Measurements from ENCODE around the gene LCN2. TPM values are rescaled to one million over a fixed set of nuclear protein-coding genes. Genes with fewer than 3 reads are reported as not detected.
"Not testable (repeated sequence)": the region's sequence is repeated elsewhere in the genome, so short reads cannot be mapped to it uniquely, and the experiment has no call there.

Gene LCN2
- total RNA-seq, 2 experiments from 2014 or later: not detected

- ChIA-PET POLR2A (interaction anchor here (1.5 kb wide), 1 partner anchor 9 kb away, joined by 3 read pairs; no protein-coding TSS in a partner anchor), CTCF (interaction anchor here (0.9 to 2.4 kb wide), 3 partner anchors 10 to 71 kb away, joined by 3 to 18 read pairs (median 3); no protein-coding TSS in a partner anchor)
- Mint-ChIP-seq H3K9me3 (no peaks in the 10 kb centered on the region), H3K27ac (no peak overlapping the region), H3K4me3 (no peak overlapping the region), H3K36me3 (peaks cover 34% of the 10 kb centered on the region), H3K27me3 (no peaks in the 10 kb centered on the region), H3K4me1 (ENCODE audit: low read depth) (peaks cover 16% of the 10 kb centered on the region)
- no peak for DNase-seq
- intact Hi-C loops (cut with micrococcal nuclease): no loop called here
These were observed 42.2 kb upstream of the LCN2 start for GRCh38 chr9:128106940-128107467.

GRCh38 chr9:128107468-128108268, 41.6 kb upstream of the LCN2 start:
- Mint-ChIP-seq H3K36me3 (peaks cover 27% of the 10 kb centered on the region), H3K4me3 (no peak overlapping the region), H3K9me3 (no peaks in the 10 kb centered on the region), H3K27me3 (no peaks in the 10 kb centered on the region), H3K4me1 (ENCODE audit: low read depth) (peaks cover 10% of the 10 kb centered on the region), H3K27ac (peak overlapping the region; percentile 31)
- ChIA-PET POLR2A (interaction anchor here (1.5 kb wide), 1 partner anchor 10 kb away, joined by 3 read pairs; no protein-coding TSS in a partner anchor), CTCF (interaction anchor here (0.9 to 2.9 kb wide), 4 partner anchors 10 to 72 kb away, joined by 3 to 13 read pairs (median 3); no protein-coding TSS in a partner anchor)
- DNase-seq: no peak
- intact Hi-C loops (cut with micrococcal nuclease): no loop called here

- peaks cover 24% of the 10 kb centered on the region for H3K36me3 Mint-ChIP-seq
- H3K4me1 Mint-ChIP-seq (ENCODE audit: low read depth): peaks cover 2% of the 10 kb centered on the region
- CTCF ChIA-PET: interaction anchor here (0.6 to 2.9 kb wide), 3 partner anchors 9 to 697 kb away, joined by 3 to 13 read pairs (median 3); no protein-coding TSS in a partner anchor
- H3K27me3 Mint-ChIP-seq: no peaks in the 10 kb centered on the region
- POLR2A ChIA-PET: no interaction called here
- intact Hi-C loops (cut with micrococcal nuclease): no loop called here
- H3K27ac Mint-ChIP-seq: no peak overlapping the region
- DNase-seq: no peak
- no peaks in the 10 kb centered on the region for H3K9me3 Mint-ChIP-seq
- H3K4me3 Mint-ChIP-seq: no peak overlapping the region
These were observed 40.8 kb upstream of the LCN2 start for GRCh38 chr9:128108269-128109049.

- no peaks in the 10 kb centered on the region for H3K9me3 Mint-ChIP-seq
- intact Hi-C loops (cut with micrococcal nuclease): no loop called here
- no peak overlapping the region for H3K4me3 Mint-ChIP-seq
- H3K4me1 Mint-ChIP-seq (ENCODE audit: low read depth): no peaks in the 10 kb centered on the region
- POLR2A ChIA-PET: no interaction called here
- H3K27ac Mint-ChIP-seq: no peak overlapping the region
- CTCF ChIA-PET: interaction anchor here (0.6 to 2.9 kb wide), 3 partner anchors 9 to 696 kb away, joined by 3 to 13 read pairs (median 3); no protein-coding TSS in a partner anchor
- no peak for DNase-seq
- peaks cover 21% of the 10 kb centered on the region for H3K36me3 Mint-ChIP-seq
- no peaks in the 10 kb centered on the region for H3K27me3 Mint-ChIP-seq
These were observed 40.1 kb upstream of the LCN2 start for GRCh38 chr9:128109050-128109709.

- H3K27me3 Mint-ChIP-seq; H3K27ac Mint-ChIP-seq; intact Hi-C loops (cut with micrococcal nuclease); POLR2A ChIA-PET; H3K9me3 Mint-ChIP-seq; DNase-seq; CTCF ChIA-PET; H3K4me1 Mint-ChIP-seq (ENCODE audit: low read depth); H3K4me3 Mint-ChIP-seq: not testable (repeated sequence)
- peaks cover 14% of the 10 kb centered on the region for H3K36me3 Mint-ChIP-seq
These were observed 37.5 kb upstream of the LCN2 start for GRCh38 chr9:128111726-128112125.

- peaks cover 8% of the 10 kb centered on the region for H3K4me1 Mint-ChIP-seq (ENCODE audit: low read depth)
- H3K4me3 Mint-ChIP-seq: no peak overlapping the region
- no peak for DNase-seq
- no peaks in the 10 kb centered on the region for H3K27me3 Mint-ChIP-seq
- ChIA-PET CTCF (interaction anchor here (1.0 to 2.1 kb wide), 4 partner anchors 11 to 170 kb away, joined by 3 to 7 read pairs (median 4); partner anchors contain the start of gene PTGES2), POLR2A (no interaction called here)
- H3K9me3 Mint-ChIP-seq: no peaks in the 10 kb centered on the region
- H3K36me3 Mint-ChIP-seq: peaks cover 5% of the 10 kb centered on the region
- intact Hi-C loops (cut with micrococcal nuclease): no loop called here
- no peak overlapping the region for H3K27ac Mint-ChIP-seq
These were observed 35.5 kb upstream of the LCN2 start for GRCh38 chr9:128113526-128114325.

- Mint-ChIP-seq H3K4me1 (ENCODE audit: low read depth) (peaks cover 8% of the 10 kb centered on the region), H3K4me3 (no peak overlapping the region), H3K27me3 (no peaks in the 10 kb centered on the region), H3K9me3 (no peaks in the 10 kb centered on the region), H3K27ac (no peak overlapping the region), H3K36me3 (peaks cover 5% of the 10 kb centered on the region)
- DNase-seq: no peak
- POLR2A ChIA-PET: no interaction called here
- CTCF ChIA-PET: interaction anchor here (1.0 to 2.1 kb wide), 5 partner anchors 10 to 171 kb away, joined by 3 to 7 read pairs (median 5); partner anchors contain the start of gene PTGES2
- intact Hi-C loops (cut with micrococcal nuclease): loop anchor here (5.0 kb wide), 3 partner anchors 77 to 177 kb away; partner anchors contain the start of gene DPM2
These were observed 34.7 kb upstream of the LCN2 start for GRCh38 chr9:128114326-128115186.

- H3K9me3 Mint-ChIP-seq: no peaks in the 10 kb centered on the region
- H3K27me3 Mint-ChIP-seq: no peaks in the 10 kb centered on the region
- intact Hi-C loops (cut with micrococcal nuclease): loop anchor here (2.0 to 5.0 kb wide), 4 partner anchors 47 to 178 kb away; partner anchors contain the start of genes DPM2 and SLC25A25
- peaks cover 8% of the 10 kb centered on the region for H3K4me1 Mint-ChIP-seq (ENCODE audit: low read depth)
- ChIA-PET CTCF (interaction anchor here (0.6 to 2.6 kb wide), 10 partner anchors 9 to 173 kb away, joined by 3 to 18 read pairs (median 6); partner anchors contain the start of gene PTGES2), POLR2A (no interaction called here)
- H3K36me3 Mint-ChIP-seq: peaks cover 5% of the 10 kb centered on the region
- peak; percentile 53 for DNase-seq
- no peak overlapping the region for H3K4me3 Mint-ChIP-seq
- no peak overlapping the region for H3K27ac Mint-ChIP-seq
These were observed 33.8 kb upstream of the LCN2 start for GRCh38 chr9:128115187-128116103.

- intact Hi-C loops (cut with micrococcal nuclease): loop anchor here (1.0 to 5.0 kb wide), 5 partner anchors 12 to 179 kb away; partner anchors contain the start of genes DPM2 and SLC25A25
- H3K27me3 Mint-ChIP-seq: no peaks in the 10 kb centered on the region
- CTCF ChIA-PET: interaction anchor here (0.6 to 2.6 kb wide), 14 partner anchors 7 to 174 kb away, joined by 3 to 31 read pairs (median 7); no protein-coding TSS in a partner anchor
- POLR2A ChIA-PET: no interaction called here
- no peak overlapping the region for H3K4me3 Mint-ChIP-seq
- peaks cover 5% of the 10 kb centered on the region for H3K36me3 Mint-ChIP-seq
- no peak for DNase-seq
- no peak overlapping the region for H3K27ac Mint-ChIP-seq
- H3K9me3 Mint-ChIP-seq: no peaks in the 10 kb centered on the region
- H3K4me1 Mint-ChIP-seq (ENCODE audit: low read depth): peaks cover 8% of the 10 kb centered on the region
These were observed 32.9 kb upstream of the LCN2 start for GRCh38 chr9:128116104-128117083.
